Measurements from ENCODE around the gene EVI5L.

The EVI5L gene

GRCh38 chr19:7795555-7796161 lies 34.4 kb upstream of the EVI5L start:
- no peak overlapping the region for H3K4me3 ChIP-seq (ENCODE audit: low read depth, low read length)
- in situ Hi-C loops (cut with HindIII; ENCODE audit: low sequenced_read_pairs): no loop called here
- no peak for DNase-seq (ENCODE audit: low read depth, low spot score)
- TF ChIP-seq CTCF (IDR thresholded peaks at IDR 0.05; ENCODE audit: low read depth, low read length): no peak

- in situ Hi-C loops (cut with HindIII; ENCODE audit: low sequenced_read_pairs): no loop called here
- peak; percentile 45 for TF ChIP-seq CTCF (IDR thresholded peaks at IDR 0.05; ENCODE audit: low read depth, low read length)
- DNase-seq (ENCODE audit: low read depth, low spot score): peak; percentile 67
- H3K4me3 ChIP-seq (ENCODE audit: low read depth, low read length): peak overlapping the region; percentile 12
Observed at GRCh38 chr19:7799640-7800355, 30.2 kb upstream of the EVI5L start.

- DNase-seq (ENCODE audit: low read depth, low spot score): no peak
- no peak overlapping the region for H3K4me3 ChIP-seq (ENCODE audit: low read depth, low read length)
- no peak for TF ChIP-seq CTCF (IDR thresholded peaks at IDR 0.05; ENCODE audit: low read depth, low read length)
- in situ Hi-C loops (cut with HindIII; ENCODE audit: low sequenced_read_pairs): no loop called here
Observed at GRCh38 chr19:7801020-7801570, 28.9 kb upstream of the EVI5L start.

GRCh38 chr19:7806234-7806633 lies 23.8 kb upstream of the EVI5L start:
- in situ Hi-C loops (cut with HindIII; ENCODE audit: low sequenced_read_pairs): no loop called here
- no peak for TF ChIP-seq CTCF (IDR thresholded peaks at IDR 0.05; ENCODE audit: low read depth, low read length)
- no peak overlapping the region for H3K4me3 ChIP-seq (ENCODE audit: low read depth, low read length)
- no peak for DNase-seq (ENCODE audit: low read depth, low spot score)

- H3K4me3 ChIP-seq (ENCODE audit: low read depth, low read length): no peak overlapping the region
- no peak for DNase-seq (ENCODE audit: low read depth, low spot score)
- in situ Hi-C loops (cut with HindIII; ENCODE audit: low sequenced_read_pairs): no loop called here
- no peak for TF ChIP-seq CTCF (IDR thresholded peaks at IDR 0.05; ENCODE audit: low read depth, low read length)
Observed at GRCh38 chr19:7806876-7807275, 23.1 kb upstream of the EVI5L start.

- no peak for DNase-seq (ENCODE audit: low read depth, low spot score)
- in situ Hi-C loops (cut with HindIII; ENCODE audit: low sequenced_read_pairs): no loop called here
- no peak overlapping the region for H3K4me3 ChIP-seq (ENCODE audit: low read depth, low read length)
- TF ChIP-seq CTCF (IDR thresholded peaks at IDR 0.05; ENCODE audit: low read depth, low read length): no peak
Observed at GRCh38 chr19:7808108-7808507, 21.9 kb upstream of the EVI5L start.
